PC-3 (cell line): Measurements from ENCODE around the gene TELO2. TPM values are rescaled to one million over a fixed set of nuclear protein-coding genes. Genes with fewer than 3 reads are reported as not detected.

Experiments used
- ATAC-seq: fragments of 200-7000 bp; cut with Tn5 transposase; 2 replicates; pipeline ENCODE4 v1.9.1; 2020; ENCODE audit warnings: mild to moderate bottlenecking, moderate library complexity
- BruUV-seq: library from RNA; stranded (reverse); fragments of 400-500 nt; replicated peaks from 2 replicates; lab custom pipeline; 2021; lab: Mats Ljungman, UMichigan
- CTCF ChIA-PET: fragments of 300-600 bp; sonication (Branson Sonifier 250); formaldehyde crosslinking; loops from one replicate; lab custom pipeline; 2022; ENCODE audit warnings: antibody characterized with exemption; lab: Charles Lee
- POLR2A ChIA-PET: fragments of 300-600 bp; sonication (Branson Sonifier 250); formaldehyde crosslinking; loops from one replicate; lab custom pipeline; 2022; ENCODE audit warnings: antibody characterized with exemption; ENCODE audit not compliant: unreplicated experiment; lab: Charles Lee
- DNase-seq: peaks from one replicate; pipeline ENCODE4 v3.0.0-alpha.2; 2015
- H2AFZ ChIP-seq: fragments of 300-600 bp; sonication (generic); 2 replicates; pipeline ENCODE4 v1.6.0; 2016; ENCODE audit warnings: antibody characterized with exemption, low read length
- H3F3A ChIP-seq: fragments of 300-600 bp; sonication (generic); one replicate; pipeline ENCODE4 v1.6.0; 2017; ENCODE audit warnings: antibody characterized with exemption, low read length, control low read depth, mild to moderate bottlenecking; ENCODE audit not compliant: unreplicated experiment
- H3K27ac ChIP-seq: fragments of 300-600 bp; sonication (generic); 2 replicates; pipeline ENCODE4 v1.5.1; 2016; ENCODE audit warnings: mild to moderate bottlenecking, low read length
- H3K27me3 ChIP-seq: fragments of 300-600 bp; sonication (generic); 2 replicates; pipeline ENCODE4 v1.6.1; 2016; ENCODE audit warnings: low read length, mixed read lengths
- H3K36me3 ChIP-seq: fragments of 300-600 bp; sonication (generic); 2 replicates; pipeline ENCODE4 v1.6.1; 2016; ENCODE audit warnings: low read depth, mixed run types, low read length, mixed read lengths
- H3K4me1 ChIP-seq: fragments of 300-600 bp; sonication (generic); 2 replicates; pipeline ENCODE4 v1.5.1; 2016; ENCODE audit warnings: low read length; ENCODE audit not compliant: insufficient read depth
- H3K4me2 ChIP-seq: fragments of 300-600 bp; sonication (generic); 2 replicates; pipeline ENCODE4 v1.6.0; 2016; ENCODE audit warnings: low read length
- H3K4me3 ChIP-seq: fragments of 300-600 bp; sonication (generic); 2 replicates; pipeline ENCODE4 v1.5.1; 2016; ENCODE audit warnings: mild to moderate bottlenecking, low read length, mixed read lengths
- H3K79me2 ChIP-seq: fragments of 300-600 bp; sonication (generic); 2 replicates; pipeline ENCODE4 v1.6.1; 2017; ENCODE audit warnings: low read length, mixed read lengths
- H3K9ac ChIP-seq: fragments of 300-600 bp; sonication (generic); 2 replicates; pipeline ENCODE4 v1.6.0; 2016; ENCODE audit warnings: mild to moderate bottlenecking, low read length
- H3K9me2 ChIP-seq: fragments of 300-600 bp; sonication (generic); replicated peaks from 2 replicates; pipeline ENCODE4 v1.6.1; 2016; ENCODE audit warnings: mixed run types, low read length, mixed read lengths
- H3K9me3 ChIP-seq: fragments of 300-600 bp; sonication (generic); 2 replicates; pipeline ENCODE4 v1.6.1; 2016; ENCODE audit warnings: low read length, mixed read lengths
- H4K20me1 ChIP-seq: fragments of 300-600 bp; sonication (generic); 2 replicates; pipeline ENCODE4 v1.6.1; 2016; ENCODE audit warnings: low read length, mixed read lengths
- EZH2 ChIP-seq: fragments of 300-600 bp; sonication (generic); IDR thresholded peaks from one replicate; pipeline ENCODE4 v1.6.1; 2017; ENCODE audit warnings: antibody characterized with exemption, mild to moderate bottlenecking, low read length; ENCODE audit not compliant: unreplicated experiment
- EZH2phosphoT487 ChIP-seq: fragments of 300-600 bp; sonication (generic); IDR thresholded peaks from 2 replicates; pipeline ENCODE4 v1.6.1; 2018; ENCODE audit warnings: mild to moderate bottlenecking, antibody characterized with exemption, low read length, borderline replicate concordance
- intact Hi-C: fragments of 100-400 bp; cut with micrococcal nuclease; formaldehyde crosslinking; loops from 2 replicates; pipeline ENCODE4 v1.9.0; 2023
- total RNA-seq: library from RNA; depleted of rRNA; stranded (reverse); fragments of >200 nt; gene quantifications from 2 replicates; pipeline ENCODE4 v1.2.3, GENCODE V29; 2014
- TF ChIP-seq, protein P1 (sequence below): fragments of 300-600 bp; sonication (generic); conservative IDR thresholded peaks from 2 replicates; pipeline ENCODE4 v1.5.1; 2017; ENCODE audit warnings: antibody characterized with exemption, low read depth, mild to moderate bottlenecking, low read length

Gene TELO2
- total RNA-seq, 1 experiment from 2014 or later, result 37.8 TPM

DNA sequence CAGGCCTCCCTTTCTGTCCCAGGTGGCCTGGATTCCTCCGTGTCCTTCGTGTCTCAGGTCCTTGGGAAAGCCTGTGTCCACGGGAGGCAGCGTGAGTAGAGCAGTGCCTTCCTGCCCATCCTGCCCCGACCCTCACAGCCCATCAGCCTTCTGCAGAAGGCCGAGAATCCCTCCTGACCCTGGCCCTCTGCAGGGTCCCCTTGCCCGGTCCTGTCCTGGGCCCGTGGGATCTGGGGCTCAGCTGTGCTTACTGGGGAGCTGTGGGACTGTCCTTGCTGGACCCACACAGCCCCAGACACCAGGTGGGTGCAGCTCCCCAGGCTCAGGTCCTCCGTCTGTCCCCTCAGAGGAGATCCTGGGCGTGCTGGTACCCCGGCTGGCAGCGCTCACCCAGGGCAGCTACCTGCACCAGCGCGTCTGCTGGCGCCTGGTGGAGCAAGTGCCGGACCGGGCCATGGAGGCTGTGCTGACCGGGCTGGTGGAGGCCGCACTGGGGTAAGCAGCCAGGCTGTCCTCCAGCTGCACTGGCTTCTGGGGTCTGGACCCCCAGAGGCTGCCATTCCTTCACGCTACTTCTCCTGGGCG lies 3.9 kb downstream of the TELO2 start:
- Histone ChIP-seq H3K27me3 (no peaks in the 10 kb centered on the region), H3K4me1 (peaks cover 13% of the 10 kb centered on the region), H3K79me2 (peaks cover 31% of the 10 kb centered on the region), H3K4me2 (no peak overlapping the region), H2AFZ (no peak overlapping the region), H3K36me3 (0 out of 2 replicates have a peak, but pooled peaks cover 3% of the 10 kb centered on the region), H4K20me1 (peaks cover 5% of the 10 kb centered on the region; the same call in 1 of the 2 replicates), H3K9me2 (no peaks in the 10 kb centered on the region), H3K27ac (no peak overlapping the region), H3K9ac (no peak overlapping the region), H3K4me3 (no peak overlapping the region), H3F3A (no peaks in the 10 kb centered on the region), H3K9me3 (no peaks in the 10 kb centered on the region)
- ATAC-seq (no peak), DNase-seq (no peak)
- no TSS peak for BruUV-seq
- TF ChIP-seq EZH2, result no peak
- TF ChIP-seq EZH2phosphoT487, result no peak
- TF ChIP-seq, protein P1, sequence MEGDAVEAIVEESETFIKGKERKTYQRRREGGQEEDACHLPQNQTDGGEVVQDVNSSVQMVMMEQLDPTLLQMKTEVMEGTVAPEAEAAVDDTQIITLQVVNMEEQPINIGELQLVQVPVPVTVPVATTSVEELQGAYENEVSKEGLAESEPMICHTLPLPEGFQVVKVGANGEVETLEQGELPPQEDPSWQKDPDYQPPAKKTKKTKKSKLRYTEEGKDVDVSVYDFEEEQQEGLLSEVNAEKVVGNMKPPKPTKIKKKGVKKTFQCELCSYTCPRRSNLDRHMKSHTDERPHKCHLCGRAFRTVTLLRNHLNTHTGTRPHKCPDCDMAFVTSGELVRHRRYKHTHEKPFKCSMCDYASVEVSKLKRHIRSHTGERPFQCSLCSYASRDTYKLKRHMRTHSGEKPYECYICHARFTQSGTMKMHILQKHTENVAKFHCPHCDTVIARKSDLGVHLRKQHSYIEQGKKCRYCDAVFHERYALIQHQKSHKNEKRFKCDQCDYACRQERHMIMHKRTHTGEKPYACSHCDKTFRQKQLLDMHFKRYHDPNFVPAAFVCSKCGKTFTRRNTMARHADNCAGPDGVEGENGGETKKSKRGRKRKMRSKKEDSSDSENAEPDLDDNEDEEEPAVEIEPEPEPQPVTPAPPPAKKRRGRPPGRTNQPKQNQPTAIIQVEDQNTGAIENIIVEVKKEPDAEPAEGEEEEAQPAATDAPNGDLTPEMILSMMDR, result no peak
- CTCF ChIA-PET, result no interaction called here
- POLR2A ChIA-PET, result no interaction called here
- intact Hi-C loops, result no loop called here

DNA sequence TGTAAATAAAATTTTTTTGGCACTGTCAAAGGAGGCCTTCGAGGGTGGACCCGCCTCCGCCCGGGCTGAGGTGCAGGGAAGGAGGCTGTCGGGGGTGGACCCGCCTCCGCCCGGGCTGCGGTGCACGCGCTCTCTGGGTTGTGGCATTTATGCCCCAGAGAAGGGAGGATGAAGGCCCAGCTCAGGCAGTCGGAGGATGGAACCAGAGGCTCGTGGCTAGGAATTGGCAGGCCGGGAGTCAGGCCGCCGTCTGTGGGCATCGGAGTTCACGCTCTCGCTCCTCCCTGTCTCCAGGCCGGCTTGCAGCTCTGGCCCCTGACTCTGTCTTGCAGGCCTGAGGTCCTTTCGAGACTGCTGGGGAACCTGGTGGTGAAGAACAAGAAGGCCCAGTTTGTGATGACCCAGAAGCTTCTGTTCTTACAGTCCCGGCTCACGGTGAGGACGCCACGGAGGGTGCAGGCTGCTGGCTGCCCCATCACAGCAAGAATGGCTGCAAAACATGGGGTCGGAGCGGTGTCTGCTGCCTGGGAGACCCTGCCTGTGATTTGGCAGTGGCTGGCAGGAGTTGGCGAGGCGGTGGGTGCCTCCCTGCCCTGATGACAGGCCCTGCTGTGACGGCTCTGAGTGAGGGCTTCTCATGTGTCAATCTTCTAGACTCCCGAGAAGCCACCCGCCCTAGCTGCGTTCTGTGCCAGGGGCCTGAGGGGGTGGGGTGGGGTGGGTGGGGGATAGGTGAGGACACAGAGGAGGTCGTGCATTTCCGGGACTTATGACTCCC lies 5.9 kb downstream of the TELO2 start:
- Histone ChIP-seq H4K20me1 (peaks cover 5% of the 10 kb centered on the region; the same call in 1 of the 2 replicates), H3K27ac (no peak overlapping the region), H3K79me2 (peaks cover 23% of the 10 kb centered on the region), H3K9me3 (no peaks in the 10 kb centered on the region), H3K4me3 (no peak overlapping the region), H3F3A (no peaks in the 10 kb centered on the region), H3K27me3 (no peaks in the 10 kb centered on the region), H3K4me2 (no peak overlapping the region), H3K4me1 (peaks cover 6% of the 10 kb centered on the region; the same call in 1 of the 2 replicates), H3K36me3 (0 out of 2 replicates have a peak, but pooled peaks cover 3% of the 10 kb centered on the region), H3K9me2 (no peaks in the 10 kb centered on the region), H3K9ac (no peak overlapping the region), H2AFZ (no peak overlapping the region)
- TF ChIP-seq, protein P1, result no peak
- TF ChIP-seq EZH2phosphoT487 (no peak), EZH2 (no peak)
- DNase-seq, result no peak
- BruUV-seq, result no TSS peak
- ChIA-PET POLR2A (no interaction called here), CTCF (no interaction called here)
- intact Hi-C loops, result no loop called here
- ATAC-seq, result no peak
